Fibroblast of the aortic adventitia (primary cell): ENCODE results near the gene OR4F17. TPM values are rescaled to one million over a fixed set of nuclear protein-coding genes. Genes with fewer than 3 reads are reported as not detected.
"Not testable (repeated sequence)": the region's sequence is repeated elsewhere in the genome, so short reads cannot be mapped to it uniquely, and the experiment has no call there.

Experiments
- DNase-seq: peaks from one replicate; pipeline ENCODE4 v3.0.0-alpha.2; 2010; ENCODE audit warnings: low read depth
- H3K4me3 ChIP-seq: 2 replicates; pipeline ENCODE4 v1.5.1; 2011; ENCODE audit warnings: low read depth, mild to moderate bottlenecking, control low read depth, low read length, moderate library complexity
- total RNA-seq: library from RNA; depleted of rRNA; stranded (reverse); fragments of >200 nt; gene quantifications from 2 replicates; pipeline ENCODE4 v1.2.3, GENCODE V29; 2012; ENCODE audit warnings: low replicate concordance

The OR4F17 gene
- total RNA-seq: not detected in 2 replicates

GRCh38 chr19:106804-107203 lies at the start of gene OR4F17:
Gene OR4F17, plus strand, starts transcription at chr19:107104. Its CDS starts 3,575 bp downstream, at chr19:110679.
- not testable (repeated sequence) for H3K4me3 ChIP-seq, DNase-seq

GRCh38 chr19:70793-71192 lies 36.1 kb upstream of the OR4F17 start:
- H3K4me3 ChIP-seq: not testable (repeated sequence)

GRCh38 chr19:82864-83263 lies 24.0 kb upstream of the OR4F17 start:
- H3K4me3 ChIP-seq: not testable (repeated sequence)

More at GRCh38 chr19:70793-71192, 36.1 kb upstream of the OR4F17 start:
- DNase-seq: not testable (repeated sequence)

GRCh38 chr19:83626-84025 lies 23.3 kb upstream of the OR4F17 start:
- DNase-seq, H3K4me3 ChIP-seq: not testable (repeated sequence)

More at GRCh38 chr19:82864-83263, 24.0 kb upstream of the OR4F17 start:
- DNase-seq: not testable (repeated sequence)

- DNase-seq, H3K4me3 ChIP-seq: not testable (repeated sequence)
Observed at GRCh38 chr19:90678-91077, 16.2 kb upstream of the OR4F17 start.

- DNase-seq, H3K4me3 ChIP-seq: not testable (repeated sequence)
Observed at GRCh38 chr19:94794-95193, 12.1 kb upstream of the OR4F17 start.

- not testable (repeated sequence) for DNase-seq, H3K4me3 ChIP-seq
Observed at GRCh38 chr19:97647-98046, 9.3 kb upstream of the OR4F17 start.

- DNase-seq, H3K4me3 ChIP-seq: not testable (repeated sequence)
Observed at GRCh38 chr19:120443-121140, 13.7 kb downstream of the OR4F17 start.

Other genes with a start within 250 kb of the OR4F17 start
- 15.7 and 16.6 TPM in 2 replicates for gene PLPP2, start 184.3 kb downstream of the OR4F17 start, total RNA-seq
- 4.3 and 13.2 TPM in 2 replicates for gene MIER2, start 237.7 kb downstream of the OR4F17 start, total RNA-seq